Spleen (tissue), 11 donors: ENCODE results near the gene ZBTB7C. TPM values are rescaled to one million over a fixed set of nuclear protein-coding genes. Genes with fewer than 3 reads are reported as not detected.

Experiments
- DNase-seq: peaks from one replicate; pipeline ENCODE4 v3.0.0-alpha.2; 2020
- H3K27ac ChIP-seq, 8 donors: fragments of 200-600 bp; sonication (generic) in 7 of 8; 1 replicate in 4 of 8; 2 replicates in 4 of 8; pipeline versions ENCODE4 v1.5.0 to v1.8.0; 2016 to 2021; ENCODE audit warnings: inconsistent platforms in 4 of 8, mild to moderate bottlenecking in 4 of 8, moderate library complexity in 1 of 8
- H3K27me3 ChIP-seq, 7 donors: fragments of 200-600 bp; sonication (generic) in 6 of 7; replicated peaks in 1 of 7; 1 replicate in 4 of 7; 2 replicates in 3 of 7; pipeline versions ENCODE4 v1.5.0 to v1.8.0; 2016 to 2021; ENCODE audit warnings: inconsistent platforms in 3 of 7, mild to moderate bottlenecking in 1 of 7
- H3K36me3 ChIP-seq, 6 donors: fragments of 200-600 bp; sonication (generic) in 5 of 6; 1 replicate in 4 of 6; 2 replicates in 2 of 6; pipeline versions ENCODE4 v1.5.0 to v1.8.0; 2016 to 2021; ENCODE audit warnings: inconsistent platforms in 2 of 6
- H3K4me1 ChIP-seq, 6 donors: fragments of 200-600 bp; sonication (generic) in 5 of 6; 1 replicate in 3 of 6; 2 replicates in 3 of 6; pipeline versions ENCODE4 v1.5.0 to v1.8.0; 2016 to 2021; ENCODE audit warnings: inconsistent platforms in 3 of 6
- H3K4me3 ChIP-seq, 8 donors: fragments of 200-600 bp; sonication (generic) in 7 of 8; 1 replicate in 4 of 8; 2 replicates in 4 of 8; pipeline versions ENCODE4 v1.5.0 to v1.8.0; 2016 to 2021; ENCODE audit warnings: inconsistent platforms in 4 of 8, mild to moderate bottlenecking in 4 of 8, moderate library complexity in 2 of 8
- H3K9me3 ChIP-seq, 8 donors: fragments of 200-600 bp; sonication (generic) in 7 of 8; 1 replicate in 4 of 8; 2 replicates in 4 of 8; pipeline versions ENCODE4 v1.5.0 to v1.8.0; 2016 to 2021; ENCODE audit warnings: inconsistent platforms in 4 of 8
- POLR2A ChIP-seq, 3 donors: fragments of 450-650 bp; IDR thresholded peaks; one replicate each; pipeline ENCODE4 v1.5.1; 2017; ENCODE audit warnings: antibody characterized with exemption in 3 of 3, mild to moderate bottlenecking in 1 of 3
- POLR2AphosphoS5 ChIP-seq, 3 donors: sonication (generic); formaldehyde crosslinking; IDR thresholded peaks; one replicate each; pipeline ENCODE4 v1.5.1; 2017; ENCODE audit warnings: antibody characterized with exemption in 3 of 3
- WGBS, 5 donors: extraction: QIAGEN DNeasy Blood & Tissue Kit in 3 of 5; methylation state at CpG; one replicate each; pipeline versions ENCODE4 v1.1.5 to v1.1.7; 2013 to 2018; 5-methylcytosine and 5-hydroxymethylcytosine counted together
- intact Hi-C: fragments of 100-400 bp; cut with DNase I; formaldehyde crosslinking; loops from one replicate; pipeline ENCODE4 v1.15.0; 2023; ENCODE audit warnings: low total_unique reads
- polyA plus RNA-seq, 3 donors: library from polyadenylated mRNA; stranded (reverse); fragments of 200-250 nt; gene quantifications; one replicate each; pipeline ENCODE4 v1.2.1, GENCODE V29; 2013
- total RNA-seq, 7 donors: library from RNA; depleted of rRNA in 3 of 7; stranded (reverse); fragments of >200 nt in 3 of 7; fragmentation: NEBNext Ultra II Directional in 4 of 7; extraction: Animal tissue kit (Norgen Biotek cat#: 25700) in 4 of 7; gene quantifications; one replicate each; pipeline versions ENCODE4 v1.1.0 to v1.2.1, GENCODE V29; 2016 to 2021
- TF ChIP-seq, protein P1 (sequence below), 11 experiments: fragments of 200-600 bp in 7 of 11; fragments of 450-650 bp in 4 of 11; sonication (generic) in 4 of 11; IDR thresholded peaks in 8 of 11; conservative IDR thresholded peaks in 3 of 11; 1 replicate in 7 of 11; 2 replicates in 4 of 11; pipeline versions ENCODE4 v1.4.0 to v1.8.0; 2016 to 2021; ENCODE audit warnings: antibody characterized with exemption in 11 of 11, inconsistent platforms in 4 of 11, mild to moderate bottlenecking in 1 of 11
- donor health status: healthy with polysubstance abuse.
- donor health status: DM: no; HTN: no; CAD: no; lungs with moderate emphysema.
- donor health status: DM: no; HTN: no; CAD: no.
- donor health status: Bipolar disorder and iron deficiency.
- donor health status: healthy.
- donor health status: DM: no; HTN: no; CAD: no.
- donor health status: DM: yes; HTN: yes; CAD: no.

Gene ZBTB7C
- total and polyA plus RNA-seq, 10 donors, result 1.00 to 64.2 (median 18.8) TPM

DNA sequence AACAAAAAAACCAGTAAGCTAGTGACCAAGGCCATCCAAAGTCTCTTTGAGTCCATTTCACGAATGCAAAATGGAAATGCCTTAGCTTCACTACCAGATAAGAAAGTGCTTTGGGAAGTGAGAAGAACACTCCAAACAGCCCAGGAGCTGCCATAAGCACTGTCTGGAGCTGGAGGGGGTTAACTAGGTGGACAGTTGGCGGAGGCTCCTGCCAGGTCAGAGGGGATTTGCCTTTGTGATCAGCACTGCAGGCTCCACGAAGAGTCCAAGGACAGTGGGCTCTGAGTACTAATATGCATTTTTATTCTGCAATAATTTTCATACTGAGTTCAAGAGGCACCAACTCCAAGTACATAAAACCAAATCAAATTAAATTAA lies 245.5 kb downstream of the ZBTB7C start:
- H3K27ac ChIP-seq, result peak overlapping the region in 7 of 8 donors; percentile 32 to 90 (median 88)

DNA sequence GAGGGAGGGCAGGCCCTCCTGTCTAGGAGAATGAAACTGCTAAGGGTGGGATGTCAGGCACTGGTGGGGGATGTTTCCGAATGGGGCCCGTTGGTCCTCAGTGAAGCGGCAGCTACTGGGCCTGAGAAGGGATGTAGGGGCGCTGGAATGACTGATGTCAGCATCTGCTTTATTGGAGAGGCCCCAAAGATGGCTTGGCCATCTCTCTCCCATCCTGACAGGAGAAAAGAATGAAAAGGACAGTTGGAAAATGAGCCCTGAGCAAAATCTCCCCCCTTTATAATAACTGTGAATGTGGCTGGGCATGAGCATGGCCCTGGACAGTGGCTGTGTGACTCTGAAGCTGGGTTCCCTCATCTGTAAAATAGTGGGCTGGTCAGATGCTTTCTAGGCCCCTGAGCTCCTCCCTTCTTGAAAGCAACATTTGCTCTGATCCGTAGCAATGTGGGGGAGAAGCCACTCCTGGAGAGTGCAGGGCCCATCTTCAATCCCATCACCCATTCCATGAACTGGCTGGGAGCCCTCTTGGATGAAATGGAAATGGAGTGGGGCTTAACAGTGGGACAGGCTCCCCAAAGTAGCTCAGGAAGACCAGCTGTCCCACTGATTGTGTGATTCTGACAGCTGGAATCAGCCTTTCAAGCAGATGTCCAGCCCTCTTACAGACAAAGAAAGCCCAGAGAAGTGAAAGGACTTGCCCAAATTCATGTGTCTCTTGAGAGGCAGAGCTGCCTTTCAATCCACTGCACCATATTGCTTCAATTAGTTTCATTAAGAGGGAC lies 246.0 kb downstream of the ZBTB7C start:
- Histone ChIP-seq H3K4me3 (no peak overlapping the region), H3K27me3 (peaks cover 0 to 37% (median 5%) of the 10 kb centered on the region in 7 donors), H3K27ac (peak overlapping the region; percentile 32 to 90 (median 86)), H3K4me1 (peaks cover 22 to 86% (median 68%) of the 10 kb centered on the region in 6 donors), H3K9me3 (no peaks in the 10 kb centered on the region), H3K36me3 (no peaks in the 10 kb centered on the region)
- intact Hi-C loops, result no loop called here
- WGBS, 5 donors, result 87 to 97% (median 93%) methylated on average over 5 of the region's 5 CpGs
- no peak for TF ChIP-seq POLR2A (IDR thresholded peaks at IDR 0.05)
- TF ChIP-seq, protein P1, sequence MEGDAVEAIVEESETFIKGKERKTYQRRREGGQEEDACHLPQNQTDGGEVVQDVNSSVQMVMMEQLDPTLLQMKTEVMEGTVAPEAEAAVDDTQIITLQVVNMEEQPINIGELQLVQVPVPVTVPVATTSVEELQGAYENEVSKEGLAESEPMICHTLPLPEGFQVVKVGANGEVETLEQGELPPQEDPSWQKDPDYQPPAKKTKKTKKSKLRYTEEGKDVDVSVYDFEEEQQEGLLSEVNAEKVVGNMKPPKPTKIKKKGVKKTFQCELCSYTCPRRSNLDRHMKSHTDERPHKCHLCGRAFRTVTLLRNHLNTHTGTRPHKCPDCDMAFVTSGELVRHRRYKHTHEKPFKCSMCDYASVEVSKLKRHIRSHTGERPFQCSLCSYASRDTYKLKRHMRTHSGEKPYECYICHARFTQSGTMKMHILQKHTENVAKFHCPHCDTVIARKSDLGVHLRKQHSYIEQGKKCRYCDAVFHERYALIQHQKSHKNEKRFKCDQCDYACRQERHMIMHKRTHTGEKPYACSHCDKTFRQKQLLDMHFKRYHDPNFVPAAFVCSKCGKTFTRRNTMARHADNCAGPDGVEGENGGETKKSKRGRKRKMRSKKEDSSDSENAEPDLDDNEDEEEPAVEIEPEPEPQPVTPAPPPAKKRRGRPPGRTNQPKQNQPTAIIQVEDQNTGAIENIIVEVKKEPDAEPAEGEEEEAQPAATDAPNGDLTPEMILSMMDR (IDR thresholded peaks at IDR 0.05 in 8 of 11, conservative IDR thresholded peaks at IDR 0.05 in 3 of 11), result no peak
- no peak for TF ChIP-seq POLR2AphosphoS5 (IDR thresholded peaks at IDR 0.05)
- DNase-seq, result no peak

More for the DNA sequence above, 245.5 kb downstream of the ZBTB7C start:
- intact Hi-C loops, result no loop called here
- no peak for DNase-seq
- Histone ChIP-seq H3K36me3 (no peaks in the 10 kb centered on the region), H3K4me3 (no peak overlapping the region), H3K4me1 (peaks cover 22 to 91% (median 74%) of the 10 kb centered on the region in 6 donors), H3K9me3 (no peaks in the 10 kb centered on the region), H3K27me3 (peaks cover 0 to 37% (median 5%) of the 10 kb centered on the region in 7 donors)
- 59 to 80% (median 75%) methylated on average over 3 of the region's 3 CpGs for WGBS, 5 donors
- TF ChIP-seq, protein P1 (IDR thresholded peaks at IDR 0.05 in 8 of 11, conservative IDR thresholded peaks at IDR 0.05 in 3 of 11), result no peak
- TF ChIP-seq POLR2A (IDR thresholded peaks at IDR 0.05), result no peak

DNA sequence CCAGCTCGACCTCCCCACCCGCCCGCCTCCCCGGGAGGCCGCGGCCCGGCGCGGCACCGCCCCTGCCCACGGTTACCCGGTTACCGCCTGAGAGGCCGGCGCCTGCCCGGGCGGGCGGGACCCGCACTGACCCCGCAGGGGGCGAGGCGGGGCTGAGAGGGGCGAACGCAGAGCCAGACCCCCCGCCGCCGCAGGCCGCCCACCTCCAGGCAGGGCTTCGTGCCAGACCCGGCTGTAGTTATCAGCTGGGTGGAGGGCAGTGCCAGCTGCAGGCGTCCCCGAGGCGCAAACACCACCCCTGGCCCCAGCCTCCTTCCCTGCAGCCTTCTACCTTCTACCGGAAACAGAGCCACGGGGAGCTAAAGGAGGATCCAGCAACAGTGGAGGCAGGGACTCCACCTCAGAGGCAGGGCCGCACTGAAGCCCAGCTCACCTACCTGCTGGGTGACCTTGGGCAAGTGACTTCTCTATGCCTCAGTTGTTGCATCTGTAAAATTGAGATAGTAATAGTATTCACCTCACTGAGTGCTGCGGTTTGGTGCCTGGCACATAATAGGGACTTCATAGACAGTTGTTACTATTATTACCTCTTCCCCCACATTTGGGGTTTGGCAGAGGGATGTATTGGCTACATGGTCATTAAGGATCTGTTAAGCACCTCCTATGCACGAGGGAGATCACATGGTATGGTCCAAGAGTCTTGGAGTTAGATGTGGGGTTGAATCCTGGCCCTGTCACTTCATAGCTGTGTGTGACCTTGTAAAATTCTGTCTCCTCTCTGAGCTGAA lies 247.1 kb downstream of the ZBTB7C start:
- Histone ChIP-seq H3K27ac (peak overlapping the region; percentile 78 to 90 (median 86)), H3K9me3 (no peaks in the 10 kb centered on the region), H3K36me3 (no peaks in the 10 kb centered on the region), H3K27me3 (peaks cover 0 to 37% (median 5%) of the 10 kb centered on the region in 7 donors), H3K4me1 (peaks cover 19 to 84% (median 64%) of the 10 kb centered on the region in 6 donors), H3K4me3 (peak overlapping the region; percentile 37 to 74 (median 50))
- WGBS, 5 donors, result 7 to 15% (median 8%) methylated on average over 15 to 38 of the region's 38 CpGs
- intact Hi-C loops, result no loop called here
- TF ChIP-seq POLR2AphosphoS5 (IDR thresholded peaks at IDR 0.05), result no peak
- TF ChIP-seq POLR2A (IDR thresholded peaks at IDR 0.05), result no peak
- TF ChIP-seq, protein P1 (IDR thresholded peaks at IDR 0.05 in 8 of 11, conservative IDR thresholded peaks at IDR 0.05 in 3 of 11), result no peak
- DNase-seq, result no peak
